ENCODE results near the gene TENM3. TPM values are rescaled to one million over a fixed set of nuclear protein-coding genes. Genes with fewer than 3 reads are reported as not detected.

Gene TENM3
- total and polyA plus RNA-seq, 2 of the 8 experiments (the other 6 are each of a cell fraction or from before 2014, with no cell fraction given), result 36.9 to 69.3 TPM

- no peak for TF ChIP-seq TEAD4 (IDR thresholded peaks at IDR 0.05; ENCODE audit: low read depth, low read length)
- TF ChIP-seq POU5F1 (IDR thresholded peaks at IDR 0.05; ENCODE audit: low read depth, low read length), result no peak
These were observed 585.3 kb downstream of the TENM3 start (continued) for GRCh38 chr4:182828360-182829025.
